22Rv1 (cell line): ENCODE measurements around the gene PEX11B.

Experiments used
- ZFX ChIP-seq: fragments of 450-650 bp; IDR thresholded peaks from 2 replicates; pipeline ENCODE4 v1.6.1; 2017; ENCODE audit warnings: antibody characterized with exemption, borderline replicate concordance
- TF ChIP-seq, protein P1 (sequence below): fragments of 450-650 bp; IDR thresholded peaks from 2 replicates; pipeline ENCODE4 v1.5.1; 2017; ENCODE audit warnings: mild to moderate bottlenecking

DNA sequence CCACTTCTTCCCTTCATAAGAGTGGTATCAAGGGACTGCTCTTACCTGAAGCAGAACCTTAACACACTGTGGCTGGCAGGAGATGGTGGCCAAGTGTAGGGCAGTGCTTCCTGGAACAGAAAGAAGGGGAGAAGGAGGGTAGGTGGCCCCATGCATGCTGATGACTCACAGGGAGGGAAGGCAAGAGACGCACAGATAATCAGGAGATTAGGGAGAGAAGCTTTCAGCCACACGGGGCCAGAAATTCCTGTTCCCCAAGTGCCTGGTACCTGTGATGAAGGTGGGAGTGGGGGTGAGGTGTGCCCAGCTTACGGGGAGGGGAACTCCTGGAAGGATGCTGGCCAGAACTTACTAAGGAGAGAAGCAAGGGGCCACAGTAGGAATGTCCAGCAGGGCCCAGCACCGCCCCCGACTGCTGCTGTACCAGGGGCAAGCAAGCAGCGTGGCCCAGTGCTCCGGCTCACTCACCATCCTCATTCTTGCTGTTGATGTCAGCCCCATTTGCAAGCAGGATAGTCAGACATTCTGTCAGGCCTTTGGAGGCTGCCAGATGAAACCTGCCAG is 40.5 kb downstream of the PEX11B start:
- TF ChIP-seq, protein P1, sequence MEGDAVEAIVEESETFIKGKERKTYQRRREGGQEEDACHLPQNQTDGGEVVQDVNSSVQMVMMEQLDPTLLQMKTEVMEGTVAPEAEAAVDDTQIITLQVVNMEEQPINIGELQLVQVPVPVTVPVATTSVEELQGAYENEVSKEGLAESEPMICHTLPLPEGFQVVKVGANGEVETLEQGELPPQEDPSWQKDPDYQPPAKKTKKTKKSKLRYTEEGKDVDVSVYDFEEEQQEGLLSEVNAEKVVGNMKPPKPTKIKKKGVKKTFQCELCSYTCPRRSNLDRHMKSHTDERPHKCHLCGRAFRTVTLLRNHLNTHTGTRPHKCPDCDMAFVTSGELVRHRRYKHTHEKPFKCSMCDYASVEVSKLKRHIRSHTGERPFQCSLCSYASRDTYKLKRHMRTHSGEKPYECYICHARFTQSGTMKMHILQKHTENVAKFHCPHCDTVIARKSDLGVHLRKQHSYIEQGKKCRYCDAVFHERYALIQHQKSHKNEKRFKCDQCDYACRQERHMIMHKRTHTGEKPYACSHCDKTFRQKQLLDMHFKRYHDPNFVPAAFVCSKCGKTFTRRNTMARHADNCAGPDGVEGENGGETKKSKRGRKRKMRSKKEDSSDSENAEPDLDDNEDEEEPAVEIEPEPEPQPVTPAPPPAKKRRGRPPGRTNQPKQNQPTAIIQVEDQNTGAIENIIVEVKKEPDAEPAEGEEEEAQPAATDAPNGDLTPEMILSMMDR: no peak
- no peak for TF ChIP-seq ZFX
